Hypothalamus (tissue), 51 donors: ENCODE data around the gene ABCA5.

Experiments used
- DNase-seq, 51 donors: peaks; one replicate each; lab custom pipeline; 2025; lab: John Stamatoyannopoulos, UW

ABCA5 gene, protein sequence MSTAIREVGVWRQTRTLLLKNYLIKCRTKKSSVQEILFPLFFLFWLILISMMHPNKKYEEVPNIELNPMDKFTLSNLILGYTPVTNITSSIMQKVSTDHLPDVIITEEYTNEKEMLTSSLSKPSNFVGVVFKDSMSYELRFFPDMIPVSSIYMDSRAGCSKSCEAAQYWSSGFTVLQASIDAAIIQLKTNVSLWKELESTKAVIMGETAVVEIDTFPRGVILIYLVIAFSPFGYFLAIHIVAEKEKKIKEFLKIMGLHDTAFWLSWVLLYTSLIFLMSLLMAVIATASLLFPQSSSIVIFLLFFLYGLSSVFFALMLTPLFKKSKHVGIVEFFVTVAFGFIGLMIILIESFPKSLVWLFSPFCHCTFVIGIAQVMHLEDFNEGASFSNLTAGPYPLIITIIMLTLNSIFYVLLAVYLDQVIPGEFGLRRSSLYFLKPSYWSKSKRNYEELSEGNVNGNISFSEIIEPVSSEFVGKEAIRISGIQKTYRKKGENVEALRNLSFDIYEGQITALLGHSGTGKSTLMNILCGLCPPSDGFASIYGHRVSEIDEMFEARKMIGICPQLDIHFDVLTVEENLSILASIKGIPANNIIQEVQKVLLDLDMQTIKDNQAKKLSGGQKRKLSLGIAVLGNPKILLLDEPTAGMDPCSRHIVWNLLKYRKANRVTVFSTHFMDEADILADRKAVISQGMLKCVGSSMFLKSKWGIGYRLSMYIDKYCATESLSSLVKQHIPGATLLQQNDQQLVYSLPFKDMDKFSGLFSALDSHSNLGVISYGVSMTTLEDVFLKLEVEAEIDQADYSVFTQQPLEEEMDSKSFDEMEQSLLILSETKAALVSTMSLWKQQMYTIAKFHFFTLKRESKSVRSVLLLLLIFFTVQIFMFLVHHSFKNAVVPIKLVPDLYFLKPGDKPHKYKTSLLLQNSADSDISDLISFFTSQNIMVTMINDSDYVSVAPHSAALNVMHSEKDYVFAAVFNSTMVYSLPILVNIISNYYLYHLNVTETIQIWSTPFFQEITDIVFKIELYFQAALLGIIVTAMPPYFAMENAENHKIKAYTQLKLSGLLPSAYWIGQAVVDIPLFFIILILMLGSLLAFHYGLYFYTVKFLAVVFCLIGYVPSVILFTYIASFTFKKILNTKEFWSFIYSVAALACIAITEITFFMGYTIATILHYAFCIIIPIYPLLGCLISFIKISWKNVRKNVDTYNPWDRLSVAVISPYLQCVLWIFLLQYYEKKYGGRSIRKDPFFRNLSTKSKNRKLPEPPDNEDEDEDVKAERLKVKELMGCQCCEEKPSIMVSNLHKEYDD (N-terminal part only)

DNA sequence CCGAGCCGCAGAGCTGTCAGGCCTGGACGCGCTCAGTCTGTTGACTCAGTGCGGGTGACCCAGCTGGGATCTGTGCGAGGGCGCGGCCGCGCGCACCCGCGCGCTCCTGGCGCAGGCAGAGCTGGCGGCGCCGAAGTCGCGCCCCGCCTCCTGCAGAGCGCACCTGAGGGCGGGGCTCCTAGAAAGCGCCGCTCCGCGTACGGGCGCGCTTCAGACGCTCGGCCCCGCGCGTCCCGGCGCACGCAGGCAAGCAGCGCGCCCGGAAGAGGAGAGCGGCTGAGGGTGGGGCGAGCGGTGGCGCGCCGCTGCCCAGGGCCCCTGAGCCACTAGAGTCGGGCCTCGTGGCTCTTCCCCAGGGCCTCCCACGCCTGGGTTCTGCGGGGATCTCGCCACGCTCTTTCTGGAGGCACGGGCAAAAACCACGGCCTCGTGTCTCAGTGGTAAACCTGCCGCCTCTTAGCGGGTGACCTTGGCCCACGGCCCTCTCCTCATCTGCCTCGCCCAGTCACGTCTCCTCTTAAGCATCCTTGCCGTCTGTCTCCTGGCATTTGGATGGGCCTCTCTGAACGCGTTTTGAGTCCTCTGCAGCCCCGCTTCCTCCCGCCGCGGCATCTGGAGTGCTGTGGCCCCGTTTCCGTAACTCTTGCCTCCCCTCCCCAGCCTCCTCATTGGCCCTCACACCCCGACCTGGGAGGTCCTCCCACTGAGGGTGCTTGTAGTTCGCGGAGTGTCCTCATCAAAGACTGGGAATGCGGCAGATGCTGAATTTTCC, at the start of gene ABCA5:
Gene ABCA5, minus strand, starts transcription at position 74 of the 772 bp plus-strand sequence. CDS start 12,718 bp downstream, outside the sequence.
- peak in 48 of 51 donors; percentile 19 to 83 (median 62) for DNase-seq

DNA sequence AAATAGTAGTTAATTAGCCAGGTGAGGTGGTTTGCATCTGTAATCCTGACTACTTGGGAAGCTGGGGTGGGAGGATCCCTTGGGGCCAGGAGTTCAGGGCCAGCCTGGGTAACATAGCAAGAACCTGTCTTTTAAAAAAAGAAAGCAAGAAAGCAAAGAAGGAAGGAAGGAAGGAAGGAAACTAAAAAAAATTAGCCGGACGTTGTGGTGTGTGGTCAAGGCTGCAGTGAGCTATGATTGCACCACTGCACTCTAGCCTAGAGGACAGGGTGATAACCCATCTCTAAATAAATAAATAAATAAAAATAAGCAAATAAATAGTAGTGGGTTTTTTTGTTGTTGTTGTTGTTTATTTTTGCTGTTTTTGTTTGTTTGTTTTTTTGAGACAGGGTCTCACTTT, 48.3 kb upstream of the ABCA5 start:
- DNase-seq = no peak

DNA sequence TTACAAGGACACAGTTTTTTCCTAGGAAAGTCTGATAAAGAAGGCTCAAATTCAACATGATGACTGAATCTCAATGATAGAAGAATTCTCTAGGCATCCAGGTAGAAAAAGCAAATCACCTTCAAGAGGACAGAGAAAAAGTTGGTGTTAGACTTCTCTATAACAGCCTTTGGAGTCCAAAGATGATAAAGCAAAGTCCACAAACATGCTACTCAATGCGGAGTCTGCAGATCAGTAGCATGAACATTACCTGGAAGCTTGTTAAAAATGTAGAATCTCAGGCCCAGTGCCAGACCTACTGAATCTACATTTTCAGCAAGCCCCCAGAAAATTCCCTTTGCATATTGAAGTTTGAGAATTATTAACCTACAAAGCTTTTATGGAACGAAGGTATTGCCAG, 46.1 kb upstream of the ABCA5 start:
- no peak for DNase-seq

DNA sequence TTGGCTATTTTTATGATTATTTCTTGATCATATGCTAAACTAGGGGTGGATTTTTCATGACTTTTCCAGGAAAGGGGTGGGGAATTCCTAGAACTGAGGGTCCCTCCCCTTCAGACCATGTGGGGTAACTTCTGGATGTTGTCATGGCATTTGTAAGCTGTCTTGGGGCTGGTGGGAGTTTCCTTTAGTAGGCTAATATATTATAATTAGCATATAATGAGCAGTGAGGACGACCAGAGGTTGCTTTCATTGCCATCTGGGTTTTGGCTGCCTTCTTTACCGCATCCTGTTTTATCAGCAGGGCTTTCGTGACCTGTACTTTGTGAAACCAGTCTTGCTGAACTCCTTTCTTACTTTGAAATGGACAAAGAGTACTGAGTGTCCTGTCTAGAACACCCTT, 40.4 kb upstream of the ABCA5 start:
- no peak for DNase-seq

DNA sequence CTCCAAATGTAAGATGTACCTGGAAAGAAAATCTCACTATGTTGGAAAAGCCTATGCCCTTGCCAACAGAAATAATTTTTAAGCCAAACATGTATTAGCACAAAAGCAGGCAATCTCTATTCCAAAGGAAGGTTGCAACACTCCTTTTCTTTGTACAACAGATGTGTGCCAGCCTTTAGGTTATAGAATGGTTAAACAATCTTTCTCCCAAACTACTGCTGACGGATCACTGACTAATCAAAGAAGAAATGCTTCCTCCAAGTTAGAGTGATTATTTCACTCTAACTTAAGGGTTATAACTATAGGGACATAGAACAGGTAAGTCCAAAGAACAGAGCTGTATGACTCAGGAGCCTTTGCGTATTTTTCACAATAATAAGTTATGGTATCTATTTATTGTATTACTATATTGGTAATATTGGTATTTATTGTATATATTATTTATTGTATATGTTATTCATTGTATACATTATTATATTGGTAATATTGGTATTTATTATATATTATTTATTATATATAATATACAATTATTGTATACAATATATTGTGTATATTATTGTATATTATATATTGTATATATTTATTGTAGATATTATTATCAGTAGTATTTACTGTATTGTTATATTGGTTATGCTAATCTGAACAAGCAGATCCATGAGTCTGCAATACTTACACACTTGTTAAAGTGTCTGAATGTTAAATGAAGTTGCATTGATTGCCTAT, 36.7 kb upstream of the ABCA5 start:
- no peak for DNase-seq

DNA sequence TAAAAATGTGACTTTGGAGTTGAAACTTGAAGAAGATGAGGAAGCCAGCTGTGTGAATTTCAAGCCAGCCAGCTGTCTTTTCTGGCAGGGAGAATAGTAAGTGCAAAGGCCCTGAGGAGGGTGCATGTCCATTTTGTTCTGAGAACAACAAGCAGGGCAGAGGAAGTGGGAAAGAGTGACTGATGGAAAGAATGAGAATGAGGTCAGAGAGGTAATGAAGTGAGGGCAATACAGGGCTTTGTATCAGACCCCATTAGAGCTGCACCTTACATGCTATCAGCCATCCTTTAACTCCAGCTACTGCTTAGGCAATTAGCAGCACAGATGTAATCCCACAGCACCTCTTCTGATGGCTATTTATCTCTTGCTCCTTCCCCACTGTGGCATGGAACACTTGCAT, 34.2 kb upstream of the ABCA5 start:
- no peak for DNase-seq

DNA sequence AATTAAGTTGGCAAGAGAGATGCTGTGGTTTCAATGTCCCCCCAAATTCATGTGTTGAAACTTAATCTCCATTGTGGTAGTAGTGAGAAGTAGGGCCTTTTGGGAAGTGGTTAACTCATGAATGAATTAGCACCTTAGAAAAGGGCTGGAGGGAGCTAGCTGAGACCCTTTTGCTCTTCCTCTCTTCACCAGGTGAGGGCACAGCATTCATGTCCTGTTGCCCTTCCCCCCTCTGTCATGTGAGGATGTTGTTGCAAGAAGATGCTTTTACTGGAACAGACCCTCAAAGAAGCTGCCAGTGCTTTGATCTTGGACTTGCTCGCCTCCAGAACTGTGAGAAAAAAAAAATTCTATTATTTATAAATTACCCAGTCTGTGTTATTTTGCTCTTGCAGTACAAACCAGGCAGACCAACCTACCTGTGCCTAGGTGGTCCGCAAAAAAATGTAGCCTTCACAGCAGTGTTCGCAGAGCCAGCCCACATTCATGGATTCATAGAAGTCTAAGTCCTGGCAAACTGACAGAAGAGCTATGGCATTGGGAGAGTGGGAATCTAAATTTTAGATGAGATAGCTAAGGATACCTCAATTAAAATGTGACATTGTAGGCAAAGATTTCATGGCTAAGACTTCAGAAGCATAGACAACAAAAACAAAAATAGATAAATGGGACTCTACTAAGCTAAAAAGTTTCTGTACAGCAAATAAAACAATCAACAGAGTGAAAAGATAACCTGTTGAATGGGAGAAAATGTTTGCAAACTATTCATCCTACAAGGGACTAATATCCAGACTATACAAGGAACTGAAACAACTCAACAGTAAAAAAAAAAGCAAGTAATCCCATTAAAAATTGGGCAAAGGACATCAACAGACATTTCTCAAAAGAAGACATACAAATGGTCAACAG, 32.0 kb upstream of the ABCA5 start:
- DNase-seq = no peak

DNA sequence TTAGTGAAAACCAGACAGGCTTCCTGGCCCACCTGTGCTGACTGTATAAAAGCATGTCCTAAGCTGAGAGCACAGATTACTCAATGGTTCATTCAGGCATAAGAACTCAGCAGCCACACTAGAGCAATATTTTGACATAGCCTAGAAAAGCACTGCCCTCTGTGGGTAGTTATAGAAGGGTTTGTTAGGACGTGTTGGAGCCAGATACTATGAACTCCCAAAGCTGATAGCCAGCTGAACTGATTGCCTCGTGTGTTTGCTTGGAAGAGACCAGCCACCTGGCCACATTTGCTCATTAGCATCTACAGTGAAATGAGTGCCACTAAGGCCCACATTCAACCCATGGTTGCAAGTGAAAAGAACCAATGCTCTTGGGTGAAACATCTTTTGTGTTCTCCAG, 30.8 kb upstream of the ABCA5 start:
- DNase-seq = no peak

DNA sequence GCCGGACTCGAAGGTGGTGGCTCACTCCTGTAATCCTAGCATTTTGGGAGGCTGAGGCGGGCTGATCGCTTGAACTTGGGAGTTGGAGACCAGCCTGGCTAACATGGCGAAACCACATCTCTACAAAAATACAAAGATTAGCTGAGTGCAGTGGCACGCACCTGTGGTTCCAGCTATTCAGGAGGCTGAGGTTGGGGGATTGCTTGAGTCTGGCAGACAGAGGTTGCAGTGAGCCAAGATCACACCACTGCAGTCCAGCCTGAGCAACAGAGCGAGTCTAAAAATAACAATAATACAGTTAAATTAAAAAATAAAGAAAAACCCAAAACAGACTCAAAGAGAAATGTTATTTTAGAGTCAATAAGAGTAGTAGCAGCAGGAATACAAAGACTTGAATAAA, 29.7 kb upstream of the ABCA5 start:
- DNase-seq = no peak

DNA sequence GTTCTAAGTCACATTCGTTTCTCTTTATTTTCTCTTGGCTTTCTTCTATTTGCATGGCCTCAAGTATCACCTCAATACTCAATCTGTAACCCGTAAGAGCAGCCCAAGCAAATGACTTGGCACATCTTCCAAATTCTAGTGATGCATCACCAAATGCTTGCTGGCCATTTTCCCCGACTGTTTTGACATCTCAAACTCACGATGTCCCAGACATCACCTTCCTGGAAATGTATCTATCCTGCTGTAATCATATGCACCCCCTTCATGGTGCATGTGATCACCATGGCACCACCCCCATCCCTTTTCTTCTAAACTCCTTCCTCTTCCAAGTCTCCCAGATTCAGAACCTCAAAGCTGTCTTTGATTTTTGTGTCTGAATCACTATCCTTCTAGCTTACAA, 24.0 kb upstream of the ABCA5 start:
- no peak for DNase-seq

DNA sequence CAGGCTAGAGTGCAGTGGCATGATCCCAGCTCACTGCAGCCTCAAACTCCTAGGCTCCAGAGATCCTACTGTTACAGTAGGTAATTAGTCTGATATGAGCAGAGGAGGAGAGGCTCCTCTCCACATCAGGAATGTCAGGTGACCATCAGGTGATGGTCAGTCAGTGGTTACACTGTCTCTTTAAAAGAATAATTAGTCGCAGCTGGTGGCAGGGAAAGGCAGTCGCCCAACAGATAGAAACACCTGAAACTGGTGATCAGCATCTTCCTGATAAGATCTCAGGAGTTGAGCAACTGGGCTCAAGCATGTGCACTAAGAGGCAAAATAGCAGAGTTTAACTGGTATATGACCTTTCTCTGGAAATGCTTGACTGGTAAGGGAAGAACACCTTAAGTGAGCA, 21.5 kb upstream of the ABCA5 start:
- no peak for DNase-seq

DNA sequence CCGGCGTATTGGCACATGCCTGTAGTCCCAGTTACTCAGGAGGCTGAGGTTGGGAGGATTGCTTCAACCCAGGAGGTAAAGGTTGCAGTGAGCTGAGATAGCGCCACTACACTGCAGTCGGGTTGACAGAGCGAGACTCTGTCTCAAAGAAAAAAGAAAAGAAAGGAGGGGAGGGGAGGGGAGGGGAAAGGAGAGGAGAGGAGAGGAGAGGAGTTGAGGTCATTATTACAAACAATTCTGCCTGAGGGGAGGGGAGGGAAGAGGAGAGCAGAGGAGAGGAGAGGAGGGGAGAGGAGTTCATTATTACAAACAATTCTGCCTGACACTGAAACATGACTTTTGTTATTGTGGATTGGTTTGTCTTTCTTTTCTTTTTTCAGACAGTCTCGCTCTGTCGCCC, 19.8 kb upstream of the ABCA5 start:
- DNase-seq = no peak

DNA sequence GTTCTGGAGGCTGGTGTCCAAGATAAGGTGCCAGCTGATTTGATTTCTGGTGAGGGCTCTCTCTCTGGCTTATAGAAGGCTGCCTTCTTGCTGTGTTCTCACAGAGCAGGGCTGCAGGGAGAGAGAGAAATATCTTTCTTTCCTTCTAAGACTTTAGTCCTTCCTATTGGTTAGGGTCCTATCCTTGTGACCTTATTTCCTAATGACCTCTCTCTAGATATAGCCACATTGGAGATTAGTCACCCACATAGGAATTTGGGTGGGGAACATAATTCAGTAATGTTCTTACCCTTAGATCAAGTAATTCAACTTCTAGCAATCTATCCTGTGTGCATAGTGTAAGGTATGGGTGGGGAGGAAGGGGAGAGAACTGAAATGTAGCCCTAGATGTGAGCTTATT, 18.0 kb upstream of the ABCA5 start:
- no peak for DNase-seq

DNA sequence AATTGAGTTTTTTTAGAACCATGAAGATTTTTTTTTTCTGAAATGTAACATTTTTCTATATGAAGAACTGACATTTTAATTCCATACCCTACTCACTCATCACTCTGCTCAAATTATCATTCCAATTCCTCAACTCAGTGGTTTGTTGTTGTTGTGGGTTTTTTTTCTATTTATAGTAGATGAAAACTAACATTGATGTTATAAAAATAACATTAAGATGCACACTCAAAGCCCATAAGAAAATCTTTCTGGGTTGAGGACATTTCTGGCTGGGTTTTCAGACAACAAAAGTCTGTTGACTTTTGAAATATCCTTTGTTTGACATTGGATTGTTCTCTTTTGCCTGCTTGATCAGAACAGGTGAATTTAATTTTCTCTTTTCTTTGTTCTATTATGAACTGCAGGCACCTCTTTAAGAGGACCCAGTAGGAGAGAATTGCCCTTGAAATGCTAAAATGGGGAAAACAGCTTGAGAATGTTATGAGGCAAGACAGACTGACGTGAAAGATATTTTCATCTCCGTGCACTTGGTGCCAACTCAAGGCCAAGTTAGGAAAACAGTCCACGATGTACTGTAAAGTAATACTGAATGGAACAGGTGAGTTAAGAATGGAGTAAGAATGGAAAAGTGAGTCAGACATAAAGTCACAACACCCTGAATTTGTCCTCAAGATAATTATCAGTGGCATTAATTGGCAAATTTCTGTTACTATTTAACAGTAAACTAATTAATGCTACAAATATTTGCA, 16.1 kb upstream of the ABCA5 start:
- DNase-seq = no peak

DNA sequence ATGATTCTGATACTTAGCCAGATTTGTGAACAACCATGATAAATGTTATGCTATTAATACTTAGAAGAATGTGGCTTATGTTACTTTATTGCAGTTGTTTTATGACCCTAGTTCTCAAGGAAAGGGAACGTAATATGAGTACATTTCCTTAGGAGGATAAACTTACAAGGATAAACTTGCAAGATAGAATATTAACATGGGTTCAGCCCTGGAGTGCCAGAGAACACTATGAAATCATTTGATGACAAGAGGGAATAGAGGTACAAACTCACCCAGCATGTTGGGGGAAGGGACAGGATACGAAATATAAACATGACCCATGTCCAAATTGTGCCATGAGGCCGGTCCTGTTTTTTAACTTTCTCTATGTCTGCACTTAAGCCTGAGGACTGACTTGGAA, 13.0 kb upstream of the ABCA5 start:
- no peak for DNase-seq

DNA sequence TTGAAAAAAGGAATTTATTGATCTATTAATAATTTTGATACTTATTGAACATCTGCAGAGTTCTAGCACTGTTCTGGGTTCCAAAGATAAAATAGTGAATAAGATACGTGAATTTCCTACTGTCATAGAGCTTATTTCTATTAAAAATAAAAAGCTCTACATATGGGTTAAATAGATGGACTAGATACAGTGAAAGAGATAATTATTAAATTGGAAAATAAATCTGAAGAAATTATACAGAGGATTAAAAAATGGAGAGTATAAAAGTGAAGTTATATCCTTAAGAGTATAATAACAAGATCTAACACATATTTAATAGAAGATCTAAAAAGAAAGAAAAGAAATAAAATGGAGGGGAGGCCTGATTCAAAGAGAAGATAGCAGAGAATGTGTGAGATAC, 10.1 kb upstream of the ABCA5 start:
- DNase-seq = no peak

DNA sequence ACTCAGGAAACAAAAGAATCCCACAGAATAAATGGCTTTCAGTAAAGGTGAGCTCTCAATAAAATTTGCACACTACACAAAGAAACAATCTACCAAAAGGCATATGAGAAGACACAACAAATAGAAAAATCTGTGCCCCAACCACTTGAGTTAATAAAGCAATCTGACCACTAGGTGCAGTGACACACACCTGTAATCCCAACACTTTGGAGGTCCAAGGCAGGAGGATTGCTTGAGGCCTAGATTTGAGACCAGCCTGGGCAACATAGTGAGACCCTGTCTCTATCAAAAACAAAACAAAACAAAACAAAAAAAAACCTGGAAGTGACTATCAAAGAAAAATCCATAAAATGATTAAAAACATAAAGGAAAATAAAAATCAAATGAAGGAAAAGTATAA, 9.6 kb upstream of the ABCA5 start:
- no peak for DNase-seq

DNA sequence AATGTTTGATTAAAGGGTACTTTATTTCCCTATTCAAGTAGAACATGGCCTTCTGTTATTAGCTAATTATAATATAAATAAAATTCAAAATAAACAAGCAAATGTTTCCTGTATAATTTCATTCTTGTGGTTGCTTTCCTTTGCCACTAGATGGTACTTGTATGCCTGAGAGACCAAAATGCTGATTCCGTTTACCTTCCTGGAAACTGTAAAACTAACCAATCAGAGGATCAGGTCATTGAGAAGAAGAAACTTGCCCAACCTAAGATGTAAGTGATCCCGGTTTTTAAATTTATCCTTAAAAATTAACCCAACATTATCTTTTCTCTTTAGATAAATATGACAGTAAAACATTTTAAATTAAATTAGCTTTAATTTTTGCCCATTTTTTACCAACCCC, 8.1 kb upstream of the ABCA5 start:
- no peak for DNase-seq
